HepG2 (cell line): Measurements from ENCODE around the gene FAM222B. TPM values are rescaled to one million over a fixed set of nuclear protein-coding genes. Genes with fewer than 3 reads are reported as not detected.

Experiments used
- ATF5 ChIP-seq: sonication (generic); formaldehyde crosslinking; IDR thresholded peaks from 2 replicates; pipeline ENCODE4 v1.4.0; 2020; ENCODE audit warnings: mild to moderate bottlenecking, low read depth, missing genetic modification reagents
- CBFB ChIP-seq: sonication (generic); formaldehyde crosslinking; IDR thresholded peaks from 2 replicates; pipeline ENCODE4 v1.4.0; 2020; ENCODE audit warnings: missing genetic modification reagents
- CSRNP2 ChIP-seq: sonication (generic); formaldehyde crosslinking; conservative IDR thresholded peaks from 2 replicates; pipeline ENCODE4 v1.8.0; 2022; ENCODE audit warnings: low read depth, missing genetic modification reagents
- HCFC1 ChIP-seq: fragments of 150-350 bp; IDR thresholded peaks from 2 replicates; pipeline ENCODE4 v1.6.1; 2014; ENCODE audit warnings: low read depth, low read length
- JARID2 ChIP-seq: sonication (generic); formaldehyde crosslinking; IDR thresholded peaks from 2 replicates; pipeline ENCODE4 v1.8.1; 2023; ENCODE audit warnings: missing genetic modification reagents, inconsistent platforms; ENCODE audit not compliant: insufficient replicate concordance
- KIAA2018 ChIP-seq: sonication (generic); formaldehyde crosslinking; IDR thresholded peaks from 2 replicates; pipeline ENCODE4 v1.5.0; 2020; ENCODE audit warnings: mild to moderate bottlenecking, missing genetic modification reagents, borderline replicate concordance
- NFIC ChIP-seq: IDR thresholded peaks from 2 replicates; pipeline ENCODE4 v1.6.1; 2012; ENCODE audit warnings: mild to moderate bottlenecking, low read length, inconsistent platforms
- SRSF1 ChIP-seq: fragments of 200-400 bp; formaldehyde crosslinking; optimal IDR thresholded peaks from 2 replicates; pipeline ENCODE3; 2017; ENCODE audit warnings: mild to moderate bottlenecking, low read depth, low read length, moderate library complexity
- STAT6 ChIP-seq: sonication (generic); formaldehyde crosslinking; IDR thresholded peaks from 2 replicates; pipeline ENCODE4 v1.4.0; 2020; ENCODE audit warnings: missing genetic modification reagents, mild to moderate bottlenecking, borderline replicate concordance
- ZNF276 ChIP-seq: sonication (generic); formaldehyde crosslinking; IDR thresholded peaks from 2 replicates; pipeline ENCODE4 v1.4.0; 2020; ENCODE audit warnings: mild to moderate bottlenecking, low read depth, missing genetic modification reagents
- ZNF546 ChIP-seq: sonication (generic); formaldehyde crosslinking; conservative IDR thresholded peaks from 2 replicates; pipeline ENCODE4 v1.8.1; 2023; ENCODE audit warnings: mild to moderate bottlenecking, missing genetic modification reagents
- ZNF678 ChIP-seq: sonication (generic); formaldehyde crosslinking; IDR thresholded peaks from 2 replicates; pipeline ENCODE4 v1.4.0; 2020; ENCODE audit warnings: mild to moderate bottlenecking, missing genetic modification reagents
- polyA plus RNA-seq, 8 experiments: library from polyadenylated mRNA; depleted of rRNA in 3 of 8; stranded (reverse) in 7 of 8; unstranded in 1 of 8; fragments of >200 nt; fragmentation: Illumina TruSeq in 4 of 8; extraction: Trizol in 4 of 8; gene quantifications; 2 replicates each; pipeline versions ENCODE4 v1.2.1 to v1.2.3, GENCODE V29; 2011 to 2016; ENCODE audit warnings: low read depth in 4 of 8, missing spikeins in 1 of 8, mixed read lengths in 1 of 8; ENCODE audit not compliant: insufficient read depth in 1 of 8
- total RNA-seq, 5 experiments: library from RNA; depleted of rRNA; stranded (reverse); fragments of >200 nt; fragmentation: Illumina TruSeq; extraction: Trizol; gene quantifications; 2 replicates each; pipeline ENCODE4 v1.2.3, GENCODE V29; 2016; ENCODE audit warnings: low read depth in 1 of 5

The FAM222B gene
- total and polyA plus RNA-seq, 2 of the 13 experiments (the other 11 are each of a cell fraction or from before 2014, with no cell fraction given), result 3.5 to 7.3 TPM

GRCh38 chr17:28854457-28855335 is 12.1 kb upstream of the FAM222B start, which contains the start of gene ERAL1 (continued):
- TF ChIP-seq KIAA2018 (CRISPR knock-in tag) (no peak), HCFC1 (peak; percentile 50; the same call in 1 of the 2 replicates), CBFB (CRISPR knock-in tag) (0 out of 2 replicates have a peak, but pooled peaks have one; percentile 45), SRSF1 (no peak), JARID2 (CRISPR knock-in tag) (no peak), ZNF276 (0 out of 2 replicates have a peak, but pooled peaks have one; percentile 36), NFIC (no peak; the same call in 1 of the 2 replicates), ATF5 (no peak), ZNF678 (CRISPR knock-in tag) (no peak), STAT6 (CRISPR knock-in tag) (no peak; the same call in 1 of the 2 replicates), ZNF546 (no peak), CSRNP2 (no peak)
